Sigmoid colon (tissue), 4 donors: ENCODE measurements around the gene FBXW11.

Experiments used
- CTCF ChIP-seq, 4 experiments: fragments of 450-650 bp in 3 of 4; fragments of 200-600 bp in 1 of 4; IDR thresholded peaks; one replicate each; pipeline ENCODE4 v1.5.1; 2016 to 2019; ENCODE audit warnings: antibody characterized with exemption in 4 of 4, mild to moderate bottlenecking in 3 of 4, moderate library complexity in 2 of 4
- EP300 ChIP-seq, 4 donors: sonication (generic); formaldehyde crosslinking; IDR thresholded peaks; one replicate each; pipeline ENCODE4 v1.6.1; 2017; ENCODE audit warnings: antibody characterized with exemption in 4 of 4
- POLR2A ChIP-seq, 2 donors: fragments of 450-650 bp; IDR thresholded peaks; one replicate each; pipeline ENCODE4 v1.6.1; 2016; ENCODE audit warnings: antibody characterized with exemption in 2 of 2, mild to moderate bottlenecking in 2 of 2, moderate library complexity in 2 of 2
- POLR2AphosphoS5 ChIP-seq, 4 donors: sonication (generic); formaldehyde crosslinking; IDR thresholded peaks; one replicate each; pipeline ENCODE4 v1.6.1; 2017; ENCODE audit warnings: antibody characterized with exemption in 4 of 4

- TF ChIP-seq CTCF (IDR thresholded peaks at IDR 0.05) (no peak), POLR2A (IDR thresholded peaks at IDR 0.05) (no peak), POLR2AphosphoS5 (IDR thresholded peaks at IDR 0.05) (no peak), EP300 (IDR thresholded peaks at IDR 0.05) (no peak)
Measured at GRCh38 chr5:171980792-171981191, 25.6 kb downstream of the FBXW11 start.
